PFSK-1 (cell line): ENCODE data around the gene XXYLT1.

Experiments used
- FOXP2 ChIP-seq: optimal IDR thresholded peaks from 2 replicates; pipeline ENCODE3; 2011; ENCODE audit warnings: borderline replicate concordance, control low read depth, inconsistent platforms; ENCODE audit not compliant: insufficient read depth; ENCODE audit errors: extremely low read length, extremely low read depth
- POLR2AphosphoS5 ChIP-seq: IDR thresholded peaks from 2 replicates; pipeline ENCODE4 v1.6.1; 2012; ENCODE audit warnings: low read depth, mild to moderate bottlenecking, control low read depth, low read length, moderate library complexity
- SIN3A ChIP-seq: IDR thresholded peaks from 2 replicates; pipeline ENCODE4 v1.6.1; 2012; ENCODE audit warnings: mild to moderate bottlenecking, low read length, moderate library complexity, borderline replicate concordance; ENCODE audit not compliant: insufficient read depth
- TAF1 ChIP-seq: IDR thresholded peaks from 2 replicates; pipeline ENCODE4 v1.6.1; 2012; ENCODE audit warnings: low read length, control low read depth, borderline replicate concordance; ENCODE audit not compliant: insufficient read depth
- TF ChIP-seq, protein P1 (sequence below), 2 experiments: IDR thresholded peaks; 2 replicates each; pipeline versions ENCODE4 v1.6.1 to v1.8.0; 2011 to 2012; ENCODE audit warnings: low read depth in 2 of 2, low read length in 2 of 2, control low read depth in 1 of 2, inconsistent platforms in 1 of 2, mild to moderate bottlenecking in 1 of 2, moderate library complexity in 1 of 2; ENCODE audit not compliant: insufficient read depth in 1 of 2

DNA sequence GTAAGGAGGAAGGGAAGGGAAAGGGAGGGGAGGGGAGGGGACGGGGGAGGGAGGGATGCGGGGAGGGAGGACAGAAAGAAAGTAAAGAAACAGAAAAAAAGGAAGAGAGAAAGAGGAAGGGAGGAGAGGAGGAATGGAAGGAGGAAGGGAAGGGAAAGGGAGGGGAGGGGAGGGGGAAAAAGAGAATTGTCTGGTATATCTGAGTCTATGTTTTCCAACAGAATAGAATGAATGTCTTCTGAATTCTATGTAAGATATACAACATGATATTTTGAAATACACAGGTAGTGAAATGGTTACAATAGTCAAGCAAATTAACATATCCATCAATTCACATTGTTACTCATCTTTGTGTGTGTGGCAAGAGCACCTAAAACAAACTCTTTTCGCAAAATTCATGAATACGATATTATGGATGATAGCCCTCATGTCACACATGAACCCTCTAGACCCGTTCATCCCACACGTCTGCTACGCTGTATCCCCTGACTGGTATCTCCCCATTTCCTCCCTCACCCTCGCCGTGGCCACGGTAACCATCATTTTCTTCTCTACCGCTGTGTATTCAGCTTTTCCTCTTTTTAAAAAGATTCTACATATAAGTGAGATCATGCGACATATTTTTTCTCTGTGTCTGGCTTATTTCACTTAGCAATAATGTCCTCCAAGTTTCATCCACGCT is 168.9 kb downstream of the XXYLT1 start:
- TF ChIP-seq POLR2AphosphoS5 (no peak), SIN3A (no peak), TAF1 (no peak), FOXP2 (no peak)
- TF ChIP-seq, protein P1, sequence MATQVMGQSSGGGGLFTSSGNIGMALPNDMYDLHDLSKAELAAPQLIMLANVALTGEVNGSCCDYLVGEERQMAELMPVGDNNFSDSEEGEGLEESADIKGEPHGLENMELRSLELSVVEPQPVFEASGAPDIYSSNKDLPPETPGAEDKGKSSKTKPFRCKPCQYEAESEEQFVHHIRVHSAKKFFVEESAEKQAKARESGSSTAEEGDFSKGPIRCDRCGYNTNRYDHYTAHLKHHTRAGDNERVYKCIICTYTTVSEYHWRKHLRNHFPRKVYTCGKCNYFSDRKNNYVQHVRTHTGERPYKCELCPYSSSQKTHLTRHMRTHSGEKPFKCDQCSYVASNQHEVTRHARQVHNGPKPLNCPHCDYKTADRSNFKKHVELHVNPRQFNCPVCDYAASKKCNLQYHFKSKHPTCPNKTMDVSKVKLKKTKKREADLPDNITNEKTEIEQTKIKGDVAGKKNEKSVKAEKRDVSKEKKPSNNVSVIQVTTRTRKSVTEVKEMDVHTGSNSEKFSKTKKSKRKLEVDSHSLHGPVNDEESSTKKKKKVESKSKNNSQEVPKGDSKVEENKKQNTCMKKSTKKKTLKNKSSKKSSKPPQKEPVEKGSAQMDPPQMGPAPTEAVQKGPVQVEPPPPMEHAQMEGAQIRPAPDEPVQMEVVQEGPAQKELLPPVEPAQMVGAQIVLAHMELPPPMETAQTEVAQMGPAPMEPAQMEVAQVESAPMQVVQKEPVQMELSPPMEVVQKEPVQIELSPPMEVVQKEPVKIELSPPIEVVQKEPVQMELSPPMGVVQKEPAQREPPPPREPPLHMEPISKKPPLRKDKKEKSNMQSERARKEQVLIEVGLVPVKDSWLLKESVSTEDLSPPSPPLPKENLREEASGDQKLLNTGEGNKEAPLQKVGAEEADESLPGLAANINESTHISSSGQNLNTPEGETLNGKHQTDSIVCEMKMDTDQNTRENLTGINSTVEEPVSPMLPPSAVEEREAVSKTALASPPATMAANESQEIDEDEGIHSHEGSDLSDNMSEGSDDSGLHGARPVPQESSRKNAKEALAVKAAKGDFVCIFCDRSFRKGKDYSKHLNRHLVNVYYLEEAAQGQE (IDR thresholded peaks at IDR 0.05; ENCODE audit: insufficient read depth in 1 of 2, low read depth in 2 of 2, low read length in 2 of 2): no peak
